HG02885 (cell line): Measurements from ENCODE around the gene CGB1.
"Not testable (repeated sequence)": the region's sequence is repeated elsewhere in the genome, so short reads cannot be mapped to it uniquely, and the experiment has no call there.

Experiments used
- ATAC-seq: cut with Tn5 transposase; IDR thresholded peaks from one replicate; pipeline ENCODE4 v1.9.1; 2021; ENCODE audit warnings: mild to moderate bottlenecking; ENCODE audit not compliant: unreplicated experiment, poor library complexity

Gene CGB1

GRCh38 chr19:49059053-49059452, 22.4 kb upstream of the CGB1 start:
- no peak for ATAC-seq

- no peak for ATAC-seq
These were observed 21.9 kb upstream of the CGB1 start for GRCh38 chr19:49058562-49058961.

- ATAC-seq, result no peak
These were observed 21.0 kb upstream of the CGB1 start, which contains the start of gene CGB7 for GRCh38 chr19:49057636-49058234. CGB7 (minus strand) TSS chr19:49057749; CDS start chr19:49055375, 2,374 bp downstream.

DNA sequence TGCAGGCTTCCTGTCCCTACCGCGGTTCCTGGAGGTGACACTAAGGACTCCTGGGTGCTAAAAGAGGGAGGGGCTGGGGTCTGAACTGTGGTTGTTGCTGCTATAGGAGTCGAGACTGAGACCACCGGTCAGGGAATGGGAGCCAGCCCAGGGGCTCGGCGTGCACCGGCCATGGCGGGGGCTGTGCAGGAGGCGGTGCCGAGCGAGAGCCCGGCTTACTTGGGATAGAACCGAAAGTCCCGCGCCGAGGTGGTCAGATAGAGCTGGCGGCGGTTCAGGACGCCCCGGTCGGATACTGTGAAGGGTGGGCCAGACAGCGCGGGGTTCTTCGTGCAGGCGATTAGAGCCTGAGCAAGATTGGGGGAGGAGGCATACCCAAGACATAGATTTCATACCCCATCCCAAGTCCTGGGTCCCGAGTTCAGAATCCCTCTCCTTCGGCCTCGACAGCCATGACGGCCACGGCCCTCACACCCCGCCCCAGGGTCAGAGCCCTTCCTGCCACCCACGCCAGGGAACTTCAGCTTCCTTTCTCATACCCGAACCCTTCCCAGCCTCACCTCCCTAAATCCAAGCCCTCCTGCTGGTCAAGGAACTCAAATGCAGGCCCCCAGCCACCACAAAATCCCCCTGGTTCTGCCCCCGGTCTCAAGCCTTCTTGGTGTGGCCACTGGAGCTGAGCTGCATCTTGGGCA, 20.4 kb upstream of the CGB1 start:
- not testable (repeated sequence) for ATAC-seq

- peak; percentile 58 for ATAC-seq
These were observed 19.6 kb upstream of the CGB1 start for GRCh38 chr19:49056101-49056901.

DNA sequence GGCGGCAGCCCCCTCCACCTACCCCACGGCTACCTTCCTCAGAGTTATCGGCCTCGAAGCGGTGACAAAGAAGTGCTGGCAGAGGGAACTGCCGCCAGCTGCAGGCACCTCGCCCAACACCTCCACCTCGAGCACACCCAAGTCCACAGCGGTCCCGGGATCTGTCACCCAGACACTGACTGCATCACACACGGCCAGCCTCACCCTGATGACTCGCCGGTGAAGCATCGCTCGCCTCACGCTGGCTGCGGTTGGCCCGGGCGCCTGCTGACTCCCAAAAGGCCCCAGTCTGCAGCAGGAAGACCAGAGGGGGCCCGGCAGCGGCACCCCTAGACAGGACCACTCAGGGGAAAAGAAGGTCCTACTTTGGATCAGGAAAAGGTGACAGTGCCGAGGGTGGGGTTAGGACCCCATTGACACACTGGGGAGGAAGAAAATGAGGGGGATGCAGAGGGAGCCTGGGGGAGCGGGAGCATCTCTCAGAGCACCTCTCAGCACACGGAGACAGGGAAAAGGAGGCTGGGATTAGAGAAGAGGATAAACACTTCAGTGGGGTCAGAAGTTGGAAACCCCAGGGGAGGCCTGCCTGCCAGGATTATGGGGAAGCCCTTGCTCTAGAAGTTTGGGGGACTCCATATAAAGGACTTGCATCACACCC, 13.8 kb upstream of the CGB1 start:
- ATAC-seq, result not testable (repeated sequence)

DNA sequence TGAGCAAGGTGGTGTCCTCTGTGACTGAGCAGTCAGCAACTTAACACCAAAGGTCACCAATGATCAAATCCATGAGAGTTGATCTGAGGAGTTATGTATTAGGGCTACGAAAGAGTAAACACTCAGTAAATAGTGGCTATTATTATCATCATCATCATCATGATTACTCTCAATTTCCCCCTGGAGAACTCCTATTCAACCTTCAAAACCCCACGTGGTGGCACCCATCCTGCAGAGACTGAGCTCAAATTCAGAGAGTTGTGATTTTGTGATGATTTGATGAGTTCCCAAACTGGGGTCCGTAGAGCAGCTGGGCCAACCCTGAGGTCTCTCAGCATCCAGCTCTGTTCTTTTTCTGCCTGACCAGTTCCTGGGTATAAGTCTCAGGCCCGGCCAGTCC, 13.1 kb upstream of the CGB1 start:
- ATAC-seq, result not testable (repeated sequence)

GRCh38 chr19:49049011-49049410, 12.3 kb upstream of the CGB1 start, which contains the start of gene CGB8:
CGB8 (minus strand) TSS chr19:49049111; CDS start chr19:49048739, 372 bp downstream.
- not testable (repeated sequence) for ATAC-seq

GRCh38 chr19:49043548-49043947, 6.9 kb upstream of the CGB1 start, which contains the start of gene CGB5:
CGB5 (plus strand) TSS chr19:49043848; CDS start chr19:49044210, 362 bp downstream.
- not testable (repeated sequence) for ATAC-seq

- ATAC-seq, result not testable (repeated sequence)
These were observed 6.0 kb upstream of the CGB1 start for GRCh38 chr19:49042666-49043065.

DNA sequence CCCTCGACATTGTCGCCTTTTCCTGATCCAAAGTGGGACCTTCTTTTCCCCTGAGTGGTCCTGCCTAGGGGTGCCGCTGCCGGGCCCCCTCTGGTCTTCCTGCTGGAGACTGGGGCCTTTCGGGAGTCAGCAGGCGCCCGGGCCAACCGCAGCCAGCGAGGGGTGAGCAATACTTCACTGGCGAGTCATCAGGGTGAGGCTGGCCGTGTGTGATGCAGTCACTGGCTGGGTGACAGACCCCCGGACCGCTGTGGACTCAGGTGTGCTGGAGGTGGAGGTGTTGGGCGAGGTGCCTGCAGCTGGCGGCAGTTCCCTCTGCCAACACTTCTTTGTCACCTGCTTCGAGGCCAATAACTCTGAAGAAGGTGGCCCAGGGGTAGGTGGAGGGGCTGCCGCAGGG, 5.5 kb upstream of the CGB1 start:
- no peak for ATAC-seq

DNA sequence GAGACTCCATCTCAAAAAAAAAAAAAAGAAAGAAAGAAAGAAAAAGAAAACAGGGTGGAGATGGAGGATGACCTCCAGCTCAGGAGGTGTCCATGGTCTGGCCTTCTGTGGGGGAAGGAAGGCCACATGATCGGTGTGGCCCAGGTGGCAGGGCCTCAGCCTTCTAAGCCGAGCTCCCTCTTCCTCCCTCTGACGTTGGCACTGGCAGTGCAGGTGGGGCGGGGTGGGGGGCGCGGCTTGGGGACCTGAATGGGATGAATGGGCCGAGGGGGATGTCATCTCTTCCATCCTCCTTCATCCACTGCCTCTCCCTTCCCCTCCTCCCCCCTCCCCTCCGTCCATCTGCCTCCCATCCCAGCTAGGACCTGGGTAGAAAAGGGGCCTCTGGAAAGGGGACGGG, 3.0 kb upstream of the CGB1 start:
- ATAC-seq, result not testable (repeated sequence)

GRCh38 chr19:49038557-49039276, 2.0 kb upstream of the CGB1 start:
- ATAC-seq, result not testable (repeated sequence)

DNA sequence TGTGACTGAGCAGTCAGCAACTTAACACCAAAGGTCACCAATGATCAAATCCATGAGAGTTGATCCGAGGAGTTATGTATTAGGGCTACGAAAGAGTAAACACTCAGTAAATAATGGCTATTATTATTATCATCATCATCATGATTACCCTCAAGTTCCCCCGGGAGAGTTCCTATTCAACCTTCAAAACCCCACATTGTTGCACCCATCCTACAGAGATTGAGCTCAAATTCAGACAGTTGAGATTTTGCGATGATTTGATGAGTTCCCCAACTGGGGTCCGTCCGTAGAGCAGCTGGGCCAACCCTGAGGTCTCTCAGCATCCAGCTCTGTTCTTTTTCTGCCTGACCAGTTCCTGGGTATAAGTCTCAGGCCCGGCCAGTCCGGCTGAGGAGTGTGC, 1.4 kb upstream of the CGB1 start:
- not testable (repeated sequence) for ATAC-seq

- not testable (repeated sequence) for ATAC-seq
These were observed 4.9 kb downstream of the CGB1 start, which contains the start of gene CGB2 for GRCh38 chr19:49031642-49032301. CGB2 (plus strand) TSS chr19:49031890; CDS start chr19:49032096, 206 bp downstream.

DNA sequence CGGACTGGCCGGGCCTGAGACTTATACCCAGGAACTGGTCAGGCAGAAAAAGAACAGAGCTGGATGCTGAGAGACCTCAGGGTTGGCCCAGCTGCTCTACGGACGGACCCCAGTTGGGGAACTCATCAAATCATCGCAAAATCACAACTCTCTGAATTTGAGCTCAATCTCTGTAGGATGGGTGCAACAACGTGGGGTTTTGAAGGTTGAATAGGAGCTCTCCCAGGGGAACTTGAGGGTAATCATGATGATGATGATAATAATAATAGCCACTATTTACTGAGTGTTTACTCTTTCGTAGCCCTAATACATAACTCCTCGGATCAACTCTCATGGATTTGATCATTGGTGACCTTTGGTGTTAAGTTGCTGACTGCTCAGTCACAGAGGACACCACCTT, 6.4 kb downstream of the CGB1 start:
- not testable (repeated sequence) for ATAC-seq

DNA sequence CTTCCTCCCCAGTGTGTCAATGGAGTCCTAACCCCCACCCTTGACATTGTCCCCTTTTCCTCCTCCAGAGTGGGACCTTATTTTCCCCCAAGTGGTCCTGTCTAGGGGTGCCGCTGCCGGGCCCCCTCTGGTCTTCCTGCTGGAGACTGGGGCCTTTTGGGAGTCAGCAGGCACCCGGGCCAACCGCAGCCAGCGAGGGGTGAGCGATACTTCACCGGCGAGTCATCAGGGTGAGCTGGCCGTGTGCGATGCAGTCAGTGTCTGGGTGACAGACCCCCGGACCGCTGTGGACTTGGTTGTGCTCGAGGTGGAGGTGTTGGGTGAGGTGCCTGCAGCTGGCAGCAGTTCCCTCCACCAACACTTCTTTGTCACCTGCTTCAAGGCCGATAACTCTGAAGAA, 6.9 kb downstream of the CGB1 start:
- ATAC-seq, result not testable (repeated sequence)

DNA sequence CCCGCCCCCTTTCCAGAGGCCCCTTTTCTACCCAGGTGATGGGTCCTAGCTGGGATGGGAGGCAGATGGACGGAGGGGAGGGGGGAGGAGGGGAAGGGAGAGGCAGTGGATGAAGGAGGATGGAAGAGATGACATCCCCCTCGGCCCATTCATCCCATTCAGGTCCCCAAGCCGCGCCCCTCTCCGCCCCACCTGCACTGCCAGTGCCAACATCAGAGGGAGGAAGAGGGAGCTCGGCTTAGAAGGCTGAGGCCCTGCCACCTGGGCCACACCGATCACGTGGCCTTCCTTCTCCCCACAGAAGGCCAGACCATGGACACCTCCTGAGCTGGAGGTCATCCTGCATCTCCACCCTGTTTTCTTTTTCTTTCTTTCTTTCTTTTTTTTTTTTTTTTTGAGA, 8.0 kb downstream of the CGB1 start:
- ATAC-seq, result not testable (repeated sequence)

DNA sequence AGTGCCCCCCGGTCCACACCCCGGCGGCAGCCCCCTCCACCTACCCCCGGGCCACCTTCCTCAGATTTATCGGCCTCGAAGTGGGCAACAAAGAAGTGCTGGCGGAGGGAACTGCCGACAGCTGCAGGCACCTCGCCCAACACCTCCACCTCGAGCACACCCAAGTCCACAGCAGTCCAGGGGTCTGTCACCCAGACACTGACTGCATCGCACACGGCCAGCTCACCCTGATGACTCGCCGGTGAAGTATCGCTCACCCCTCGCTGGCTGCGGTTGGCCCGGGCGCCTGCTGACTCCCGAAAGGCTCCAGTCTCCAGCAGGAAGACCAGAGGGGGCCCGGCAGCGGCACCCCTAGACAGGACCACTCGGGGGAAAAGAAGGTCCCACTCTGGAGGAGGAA, 11.1 kb downstream of the CGB1 start:
- not testable (repeated sequence) for ATAC-seq
